HAP-1 (cell line): Measurements from ENCODE around the gene VARS1.

Experiments
- DNase-seq, 2 experiments: peaks; one replicate each; pipeline ENCODE4 v3.0.0-alpha.2; 2016 to 2020; ENCODE audit warnings: low spot score in 2 of 2
- H3K27me3 ChIP-seq: fragments of 250-450 bp; sonication (Bioruptor Pico); 2 replicates; pipeline ENCODE4 v1.5.1; 2020; ENCODE audit warnings: low read depth, mild to moderate bottlenecking, moderate library complexity
- H3K36me3 ChIP-seq: fragments of 250-450 bp; sonication (Bioruptor Pico); replicated peaks from 2 replicates; pipeline ENCODE4 v1.5.1; 2020; ENCODE audit warnings: mild to moderate bottlenecking
- H3K4me1 ChIP-seq: fragments of 250-450 bp; sonication (Bioruptor Pico); 2 replicates; pipeline ENCODE4 v1.5.1; 2020; ENCODE audit warnings: mild to moderate bottlenecking
- H3K4me3 ChIP-seq: fragments of 250-450 bp; sonication (Bioruptor Pico); 2 replicates; pipeline ENCODE4 v1.5.1; 2020; ENCODE audit warnings: mild to moderate bottlenecking, moderate library complexity
- H3K9me3 ChIP-seq: fragments of 250-450 bp; sonication (Bioruptor Pico); 2 replicates; pipeline ENCODE4 v1.5.1; 2020; ENCODE audit warnings: mild to moderate bottlenecking, moderate library complexity
- in situ Hi-C: fragments of 300-500 bp; cut with MboI; formaldehyde crosslinking; loops from 3 replicates; pipeline ENCODE4 v1.14.3; 2020; ENCODE audit warnings: low sequenced_read_pairs, inconsistent platforms, mixed read lengths

Gene VARS1

DNA sequence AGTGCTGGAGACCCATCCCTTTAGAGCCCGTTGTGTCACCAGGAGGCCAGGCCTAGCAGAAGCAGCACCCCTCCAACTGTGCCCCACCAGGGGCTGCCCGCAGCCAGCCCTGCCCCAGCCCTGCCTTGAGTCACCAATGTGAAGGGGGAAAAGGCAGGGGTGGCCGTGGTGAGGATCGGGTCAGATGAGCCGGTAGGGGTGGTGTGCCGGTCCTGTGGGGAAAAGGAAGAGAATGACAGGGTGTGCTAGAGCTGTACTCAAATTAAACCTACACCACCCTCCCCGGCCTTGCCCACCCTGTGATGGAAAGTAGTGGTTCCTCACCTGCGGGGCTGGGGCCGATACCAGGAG, 30.0 kb downstream of the VARS1 start:
- H3K4me1 ChIP-seq, result peaks cover 5% of the 10 kb centered on the region
- no peak for DNase-seq
- no peak overlapping the region for H3K4me3 ChIP-seq
- H3K36me3 ChIP-seq, result peaks cover 46% of the 10 kb centered on the region
- no peaks in the 10 kb centered on the region for H3K9me3 ChIP-seq
- no peaks in the 10 kb centered on the region for H3K27me3 ChIP-seq
- in situ Hi-C loops, result no loop called here

DNA sequence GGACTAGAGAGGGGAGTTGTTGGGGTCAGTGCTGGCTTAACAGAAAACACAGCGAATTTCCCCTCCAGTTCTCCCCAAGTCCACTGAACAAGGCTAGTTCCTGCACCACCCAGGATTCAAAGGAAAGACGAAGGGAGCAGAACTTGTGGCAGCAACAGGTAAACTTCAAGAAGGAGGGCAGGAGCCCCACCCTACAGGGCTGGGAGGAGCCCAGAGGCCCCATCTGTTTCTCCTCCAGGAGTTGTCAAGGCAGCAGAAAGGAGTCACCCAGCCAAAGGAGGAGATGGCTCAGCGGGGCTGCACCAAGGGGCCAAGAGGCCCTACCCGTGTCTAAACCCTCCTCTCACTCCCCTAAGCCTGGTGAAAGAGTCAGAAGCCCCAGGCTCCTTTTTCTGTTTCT, 31.4 kb downstream of the VARS1 start:
- Histone ChIP-seq H3K27me3 (no peaks in the 10 kb centered on the region), H3K9me3 (no peaks in the 10 kb centered on the region), H3K36me3 (peaks cover 59% of the 10 kb centered on the region), H3K4me3 (no peak overlapping the region), H3K4me1 (peaks cover 5% of the 10 kb centered on the region)
- no peak for DNase-seq
- in situ Hi-C loops, result no loop called here

GRCh38 chr6:31763619-31763940, 32.0 kb downstream of the VARS1 start:
- no peaks in the 10 kb centered on the region for H3K27me3 ChIP-seq
- H3K36me3 ChIP-seq, result peaks cover 65% of the 10 kb centered on the region
- peak; percentile 64 to 74 for DNase-seq
- H3K9me3 ChIP-seq, result no peaks in the 10 kb centered on the region
- in situ Hi-C loops, result no loop called here
- peaks cover 5% of the 10 kb centered on the region for H3K4me1 ChIP-seq
- H3K4me3 ChIP-seq, result no peak overlapping the region

DNA sequence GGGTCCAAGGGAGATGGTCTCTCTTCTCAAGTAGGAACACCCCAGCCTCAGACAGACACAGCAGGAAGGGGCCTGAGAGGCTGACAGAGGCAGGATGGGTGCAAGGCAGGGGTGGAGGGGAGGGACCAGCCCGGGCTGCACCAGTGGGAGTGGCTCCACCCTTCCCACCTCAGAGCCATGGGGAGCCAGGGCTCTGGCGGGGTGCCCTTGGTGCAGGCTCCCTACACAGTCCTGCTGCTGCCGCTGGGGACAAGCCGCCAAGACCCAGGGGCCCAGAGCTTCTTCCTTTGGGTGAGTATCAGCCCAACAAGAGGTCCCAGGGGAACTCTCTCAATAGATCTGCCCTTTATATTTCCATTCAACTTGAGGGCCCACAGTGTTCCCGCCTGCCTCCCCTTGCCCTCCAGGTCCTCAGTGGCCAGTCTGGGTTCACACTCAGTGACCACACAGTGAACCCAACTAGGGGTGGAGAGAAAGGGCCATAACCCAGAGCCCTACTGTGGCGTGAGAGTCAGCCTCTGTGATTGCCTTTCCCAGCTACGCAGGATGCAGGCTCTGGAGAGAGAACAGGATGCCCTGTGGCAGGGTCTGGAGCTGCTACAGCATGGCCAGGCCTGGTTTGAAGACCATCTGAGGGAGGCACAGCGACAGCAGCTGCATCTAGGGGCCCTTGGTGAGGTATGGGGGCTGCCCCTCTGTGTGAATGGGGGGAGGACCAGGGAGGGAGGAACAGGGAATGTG, 32.5 kb downstream of the VARS1 start:
- Histone ChIP-seq H3K4me3 (no peak overlapping the region), H3K4me1 (peaks cover 5% of the 10 kb centered on the region), H3K27me3 (no peaks in the 10 kb centered on the region), H3K9me3 (no peaks in the 10 kb centered on the region), H3K36me3 (peaks cover 71% of the 10 kb centered on the region)
- in situ Hi-C loops, result no loop called here
- DNase-seq, result no peak

GRCh38 chr6:31762356-31762755, 33.2 kb downstream of the VARS1 start, which contains the start of gene SAPCD1:
TSS of gene SAPCD1 (plus strand) at chr6:31762656. CDS start at chr6:31763055, 399 bp downstream.
- Histone ChIP-seq H3K4me1 (peaks cover 5% of the 10 kb centered on the region), H3K4me3 (no peak within 1 kb of the TSS), H3K36me3 (peaks cover 77% of the 10 kb centered on the region), H3K9me3 (no peaks in the 10 kb centered on the region), H3K27me3 (no peaks in the 10 kb centered on the region)
- DNase-seq, result no peak
- in situ Hi-C loops, result no loop called here

DNA sequence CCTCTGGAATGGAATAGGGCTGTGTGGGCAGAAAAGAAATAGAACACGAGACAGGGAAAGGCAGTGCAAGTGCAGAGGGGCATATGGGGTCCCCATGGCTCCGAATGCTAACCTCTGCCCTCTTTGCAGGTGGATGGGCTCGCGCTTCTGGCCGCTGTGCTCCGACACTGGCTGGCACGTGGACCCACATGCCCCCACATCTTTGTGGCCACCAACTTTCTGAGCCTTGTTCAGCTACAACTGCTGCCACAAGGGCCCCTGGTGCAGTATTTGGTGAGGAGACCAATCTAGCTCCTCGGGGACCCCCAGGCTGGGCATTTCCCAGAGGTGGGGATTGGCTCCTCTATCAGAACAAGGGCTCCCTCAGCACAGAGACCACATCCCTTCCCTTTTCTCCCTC, 34.2 kb downstream of the VARS1 start:
- in situ Hi-C loops, result no loop called here
- H3K27me3 ChIP-seq, result no peaks in the 10 kb centered on the region
- DNase-seq, result no peak
- H3K4me1 ChIP-seq, result peaks cover 5% of the 10 kb centered on the region
- H3K36me3 ChIP-seq, result peaks cover 77% of the 10 kb centered on the region
- H3K9me3 ChIP-seq, result no peaks in the 10 kb centered on the region
- H3K4me3 ChIP-seq, result no peak overlapping the region

DNA sequence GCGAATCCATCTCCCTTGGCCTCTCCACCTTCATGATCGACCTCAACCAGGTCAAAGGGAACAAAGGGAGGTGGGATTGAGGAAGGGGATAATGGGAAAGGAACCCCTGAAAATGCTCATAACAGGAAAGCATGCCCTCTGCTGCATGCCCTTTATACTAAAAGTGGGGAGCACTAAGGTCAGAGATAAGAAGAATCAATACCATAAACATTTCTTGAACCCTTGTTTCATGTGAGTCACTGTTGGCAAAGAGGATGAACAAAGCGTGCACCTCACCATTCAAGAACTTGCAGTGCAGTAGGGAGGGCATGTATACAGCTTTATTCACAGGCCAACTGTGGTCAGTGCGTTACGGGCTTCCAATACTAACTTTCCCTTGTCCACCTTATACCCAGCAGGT, 34.8 kb downstream of the VARS1 start:
- in situ Hi-C loops, result no loop called here
- no peak overlapping the region for H3K4me3 ChIP-seq
- H3K4me1 ChIP-seq, result peaks cover 5% of the 10 kb centered on the region
- H3K9me3 ChIP-seq, result no peaks in the 10 kb centered on the region
- no peak for DNase-seq
- H3K36me3 ChIP-seq, result peaks cover 77% of the 10 kb centered on the region
- H3K27me3 ChIP-seq, result no peaks in the 10 kb centered on the region

- in situ Hi-C loops, result no loop called here
- H3K27me3 ChIP-seq, result no peaks in the 10 kb centered on the region
- H3K36me3 ChIP-seq, result peaks cover 59% of the 10 kb centered on the region
- no peaks in the 10 kb centered on the region for H3K9me3 ChIP-seq
- DNase-seq, result no peak
- H3K4me1 ChIP-seq, result peaks cover 2% of the 10 kb centered on the region
- no peak overlapping the region for H3K4me3 ChIP-seq
These were observed 37.3 kb downstream of the VARS1 start for GRCh38 chr6:31758281-31758680.

DNA sequence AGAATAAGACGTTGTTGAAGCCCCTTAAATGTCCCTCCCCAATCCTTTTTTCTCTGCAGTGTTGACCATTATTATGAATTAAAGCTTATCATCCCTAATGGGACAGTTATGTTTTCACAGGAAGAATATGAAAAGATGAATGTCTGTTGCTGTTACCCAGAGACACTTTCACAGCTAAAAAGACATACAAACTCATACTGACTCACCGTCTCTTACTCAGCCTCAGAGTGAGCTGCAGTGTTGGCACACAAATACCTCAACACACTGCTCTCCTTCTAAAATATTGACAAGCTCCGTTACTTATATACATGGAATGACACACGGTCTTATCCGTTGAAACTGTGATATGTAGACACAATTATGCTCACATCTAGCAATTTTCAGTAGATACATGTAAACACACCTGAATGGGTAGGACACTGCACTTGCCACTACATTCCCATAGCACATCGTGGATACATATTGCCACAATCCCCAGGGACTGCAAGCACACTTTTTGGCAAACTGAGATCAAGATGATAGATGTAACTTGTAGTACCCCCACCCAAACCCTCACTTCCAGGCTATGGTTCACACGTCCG, 42.7 kb downstream of the VARS1 start:
- DNase-seq, result no peak
- H3K36me3 ChIP-seq, result peaks cover 35% of the 10 kb centered on the region
- H3K27me3 ChIP-seq, result no peaks in the 10 kb centered on the region
- no peaks in the 10 kb centered on the region for H3K9me3 ChIP-seq
- no peak overlapping the region for H3K4me3 ChIP-seq
- in situ Hi-C loops, result no loop called here
- H3K4me1 ChIP-seq, result no peaks in the 10 kb centered on the region

- H3K27me3 ChIP-seq, result no peaks in the 10 kb centered on the region
- in situ Hi-C loops, result no loop called here
- H3K4me1 ChIP-seq, result no peaks in the 10 kb centered on the region
- peaks cover 50% of the 10 kb centered on the region for H3K36me3 ChIP-seq
- H3K4me3 ChIP-seq, result no peak overlapping the region
- no peaks in the 10 kb centered on the region for H3K9me3 ChIP-seq
- no peak for DNase-seq
These were observed 45.0 kb downstream of the VARS1 start for GRCh38 chr6:31750411-31751022.

DNA sequence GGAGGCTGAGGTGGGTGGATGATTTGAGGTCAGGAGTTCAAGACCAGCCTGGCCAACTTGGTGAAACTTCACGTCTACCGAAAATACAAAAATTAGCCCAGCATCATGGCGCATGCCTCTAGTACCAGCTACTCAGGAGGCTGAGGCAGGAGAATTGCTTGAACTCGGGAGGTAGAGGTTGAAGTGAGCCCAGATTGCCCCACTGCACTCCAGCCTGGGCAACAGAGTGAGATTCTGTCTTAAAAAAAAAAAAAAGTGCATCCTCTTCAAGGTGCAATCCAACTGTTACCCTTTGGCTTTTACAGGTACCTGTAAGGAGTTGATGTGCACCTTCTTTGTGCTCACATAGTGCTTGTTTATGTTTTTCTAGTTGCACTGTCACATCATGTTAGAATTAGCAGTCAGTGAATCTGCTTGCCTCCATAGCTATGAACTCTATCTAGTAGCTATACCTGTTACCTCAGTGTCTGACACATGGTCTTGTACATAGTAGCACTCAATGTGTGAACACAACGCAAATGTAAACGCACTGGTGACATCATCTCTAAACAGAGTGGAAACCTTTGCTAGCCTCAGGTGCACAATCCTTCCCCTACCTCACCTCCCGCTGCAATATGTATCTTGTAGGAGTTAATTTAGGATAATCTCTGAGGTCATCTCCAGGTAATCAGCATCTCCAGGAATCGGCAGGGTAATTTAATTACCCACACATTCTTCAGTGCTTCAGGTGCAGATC, 46.1 kb downstream of the VARS1 start:
- Histone ChIP-seq H3K36me3 (peaks cover 58% of the 10 kb centered on the region), H3K9me3 (no peaks in the 10 kb centered on the region), H3K4me3 (no peak overlapping the region), H3K27me3 (no peaks in the 10 kb centered on the region), H3K4me1 (no peaks in the 10 kb centered on the region)
- in situ Hi-C loops, result no loop called here
- no peak for DNase-seq
